ENCODE measurements around the gene KCTD20.

GRCh38 chr6:36505744-36506534, 63.1 kb downstream of the KCTD20 start:
- TF ChIP-seq EZH2 (IDR thresholded peaks at IDR 0.05) (no peak), POLR2AphosphoS5 (IDR thresholded peaks at IDR 0.05; ENCODE audit: borderline replicate concordance, low read depth, low read length) (no peak)

Data from SK-N-MC (cell line).